K562 (cell line): Measurements from ENCODE around the gene PRR36. TPM values are rescaled to one million over a fixed set of nuclear protein-coding genes. Genes with fewer than 3 reads are reported as not detected.

Source experiments
- ATF6 ChIP-seq: sonication (generic); formaldehyde crosslinking; IDR thresholded peaks from 2 replicates; pipeline ENCODE4 v1.4.0; 2020; ENCODE audit warnings: mild to moderate bottlenecking, missing genetic modification reagents
- BRD9 ChIP-seq: fragments of 450-650 bp; IDR thresholded peaks from 2 replicates; pipeline ENCODE4 v1.6.1; 2018; ENCODE audit warnings: low read depth; ENCODE audit not compliant: partially characterized antibody
- C11orf30 ChIP-seq: fragments of 450-650 bp; IDR thresholded peaks from 2 replicates; pipeline ENCODE4 v1.6.1; 2016; ENCODE audit warnings: low read depth, mild to moderate bottlenecking
- CBFA2T2 ChIP-seq: fragments of 450-650 bp; conservative IDR thresholded peaks from 2 replicates; pipeline ENCODE4 v1.6.1; 2017; ENCODE audit warnings: mild to moderate bottlenecking
- DACH1 ChIP-seq: fragments of 450-650 bp; IDR thresholded peaks from 2 replicates; pipeline ENCODE4 v1.6.1; 2018; ENCODE audit not compliant: partially characterized antibody
- ESRRB ChIP-seq: fragments of 250-450 bp; sonication (Bioruptor Pico); IDR thresholded peaks from 2 replicates; pipeline ENCODE4 v1.5.0; 2020; ENCODE audit warnings: mild to moderate bottlenecking, moderate library complexity, borderline replicate concordance
- FIP1L1 ChIP-seq: fragments of 200-400 bp; formaldehyde crosslinking; IDR thresholded peaks from 2 replicates; pipeline ENCODE4 v1.6.1; 2018; ENCODE audit warnings: mild to moderate bottlenecking, low read depth, low read length; ENCODE audit not compliant: poor library complexity, severe bottlenecking
- FOXK1 ChIP-seq: sonication (generic); formaldehyde crosslinking; IDR thresholded peaks from 2 replicates; pipeline ENCODE4 v1.8.0; 2022; ENCODE audit warnings: missing genetic modification reagents, mild to moderate bottlenecking, borderline replicate concordance
- HMG20B ChIP-seq: fragments of 250-450 bp; sonication (Bioruptor Pico); IDR thresholded peaks from 2 replicates; pipeline ENCODE4 v1.5.0; 2021; ENCODE audit warnings: mild to moderate bottlenecking
- HSF4 ChIP-seq: fragments of 250-450 bp; sonication (Bioruptor Pico); IDR thresholded peaks from 2 replicates; pipeline ENCODE4 v2.1.2; 2022; ENCODE audit warnings: mild to moderate bottlenecking, moderate library complexity, borderline replicate concordance
- POLR2H ChIP-seq: IDR thresholded peaks from 2 replicates; pipeline ENCODE4 v1.6.1; 2016; ENCODE audit warnings: missing genetic modification characterization, low read depth, mild to moderate bottlenecking, control low read depth, missing compliant biosample characterization, moderate library complexity
- PRPF4 ChIP-seq: fragments of 200-400 bp; formaldehyde crosslinking; IDR thresholded peaks from one replicate; pipeline ENCODE4 v1.6.1; 2017; ENCODE audit warnings: low read length, low read depth, mild to moderate bottlenecking; ENCODE audit not compliant: insufficient read depth, poor library complexity, severe bottlenecking
- PYGO2 ChIP-seq: fragments of 450-650 bp; IDR thresholded peaks from 2 replicates; pipeline ENCODE4 v1.6.1; 2016; ENCODE audit warnings: mild to moderate bottlenecking, missing genetic modification characterization, moderate library complexity, missing compliant biosample characterization
- SNRNP70 ChIP-seq: fragments of 200-400 bp; formaldehyde crosslinking; optimal IDR thresholded peaks from 2 replicates; pipeline ENCODE3; 2017; ENCODE audit warnings: low read depth, low read length
- TEAD4 ChIP-seq, 2 experiments: sonication (generic) in 1 of 2; formaldehyde crosslinking in 1 of 2; IDR thresholded peaks; 2 replicates each; pipeline versions ENCODE4 v1.6.1 to v1.8.0; 2012 to 2022; ENCODE audit warnings: borderline replicate concordance in 1 of 2, inconsistent platforms in 1 of 2, low read length in 1 of 2, mild to moderate bottlenecking in 1 of 2, missing genetic modification reagents in 1 of 2
- VEZF1 ChIP-seq: fragments of 200-800 bp; sonication (Bioruptor generic); IDR thresholded peaks from 2 replicates; pipeline ENCODE4 v1.6.1; 2017; ENCODE audit warnings: missing genetic modification characterization, missing compliant biosample characterization
- YY1 ChIP-seq, 3 experiments: IDR thresholded peaks; 2 replicates each; pipeline ENCODE4 v1.6.1; 2011; ENCODE audit warnings: low read length in 2 of 3, mild to moderate bottlenecking in 2 of 3, moderate library complexity in 2 of 3, borderline replicate concordance in 1 of 3, control low read depth in 1 of 3, low read depth in 1 of 3; ENCODE audit not compliant: insufficient read depth in 3 of 3, insufficient replicate concordance in 2 of 3, control insufficient read depth in 1 of 3, insufficient read length in 1 of 3; ENCODE audit errors: extremely low read depth in 1 of 3
- ZBTB8A ChIP-seq: fragments of 450-650 bp; IDR thresholded peaks from 2 replicates; pipeline ENCODE4 v1.6.1; 2018; ENCODE audit warnings: mild to moderate bottlenecking, moderate library complexity; ENCODE audit not compliant: partially characterized antibody
- ZNF408 ChIP-seq: fragments of 250-450 bp; sonication (Bioruptor Pico); IDR thresholded peaks from 2 replicates; pipeline ENCODE4 v1.4.0; 2020; ENCODE audit warnings: low read depth, mild to moderate bottlenecking, moderate library complexity
- polyA plus RNA-seq, 8 experiments: library from polyadenylated mRNA; depleted of rRNA in 4 of 8; stranded (reverse) in 5 of 8; unstranded in 3 of 8; fragments of >200 nt; fragmentation: Nextera tagmentation in 2 of 8; fragmentation: Illumina TruSeq in 1 of 8; extraction: Ambion mirVana in 2 of 8; extraction: Trizol in 1 of 8; gene quantifications; 2 replicates each; pipeline versions ENCODE4 v1.2.1 to v1.2.3, GENCODE V29; 2011 to 2014; ENCODE audit warnings: inconsistent platforms in 1 of 8, missing spikeins in 1 of 8
- total RNA-seq, 7 experiments: library from RNA; depleted of rRNA in 6 of 7; stranded (reverse); fragments of >200 nt in 6 of 7; fragmentation: Illumina TruSeq in 2 of 7; extraction: Trizol in 2 of 7; gene quantifications; 2 replicates each; pipeline versions ENCODE4 v1.2.1 to v1.2.3, GENCODE V29; 2011 to 2021; ENCODE audit warnings: low replicate concordance in 1 of 7

Gene PRR36
- total and polyA plus RNA-seq, 9 of the 15 experiments (the other 6 are each of a cell fraction or from before 2014, with no cell fraction given), result 0.05 to 0.42 (median 0.06) TPM; not detected in 6

- peak; percentile 54 for TF ChIP-seq VEZF1
- no peak for TF ChIP-seq PYGO2 (tag)
- no peak for TF ChIP-seq SNRNP70
- TF ChIP-seq C11orf30, result no peak
- no peak for TF ChIP-seq BRD9
- peak; percentile 90 for TF ChIP-seq DACH1
- no peak for TF ChIP-seq ESRRB (CRISPR knock-in tag)
- no peak for TF ChIP-seq ATF6
- TF ChIP-seq FOXK1, result no peak
- TF ChIP-seq ZNF408 (CRISPR knock-in tag), result no peak
- no peak for TF ChIP-seq ZBTB8A
- TF ChIP-seq HMG20B (CRISPR knock-in tag), result no peak
- TF ChIP-seq POLR2H (tag), result no peak
- TF ChIP-seq CBFA2T2, result peak; percentile 47
- TF ChIP-seq PRPF4, result no peak
- peak; percentile 20; the same call in 1 of the 2 replicates for TF ChIP-seq TEAD4 (IDR thresholded peaks at IDR 0.05; ENCODE audit: low read length)
- TF ChIP-seq TEAD4 (CRISPR knock-in tag; IDR thresholded peaks at IDR 0.05; ENCODE audit: borderline replicate concordance), result no peak
- peak; percentile 55 for TF ChIP-seq FIP1L1
- TF ChIP-seq HSF4 (CRISPR knock-in tag), result no peak
- no peak for TF ChIP-seq YY1 (IDR thresholded peaks at IDR 0.05; ENCODE audit: borderline replicate concordance in 1 of 3, control insufficient read depth in 1 of 3, extremely low read depth in 1 of 3, insufficient read depth in 3 of 3, insufficient read length in 1 of 3, insufficient replicate concordance in 2 of 3, low read depth in 1 of 3, low read length in 2 of 3)
Observed at GRCh38 chr19:7852851-7853769, 21.1 kb downstream of the PRR36 start (continued).
